Neural progenitor cell (in vitro differentiated cells): ENCODE measurements around the gene CHIT1. TPM values are rescaled to one million over a fixed set of nuclear protein-coding genes. Genes with fewer than 3 reads are reported as not detected.

Source experiments
- DNase-seq: peaks from one replicate; pipeline ENCODE4 v3.0.0-alpha.2; 2016; ENCODE audit warnings: low spot score
- H2AFZ ChIP-seq: fragments of 200-600 bp; sonication (generic); replicated peaks from 2 replicates; pipeline ENCODE4 v1.6.1; 2016; ENCODE audit warnings: antibody characterized with exemption
- H3F3A ChIP-seq: fragments of 200-600 bp; sonication (generic); 2 replicates; pipeline ENCODE4 v1.6.1; 2016; ENCODE audit warnings: antibody characterized with exemption, low read depth
- H3K27ac ChIP-seq: fragments of 200-600 bp; sonication (generic); 2 replicates; pipeline ENCODE4 v1.5.1; 2016; ENCODE audit warnings: mild to moderate bottlenecking
- H3K27me3 ChIP-seq: fragments of 200-600 bp; sonication (generic); 2 replicates; pipeline ENCODE4 v1.6.1; 2016; ENCODE audit warnings: mild to moderate bottlenecking, moderate library complexity
- H3K36me3 ChIP-seq: fragments of 200-600 bp; sonication (generic); 2 replicates; pipeline ENCODE4 v1.5.1; 2016
- H3K4me1 ChIP-seq: fragments of 200-600 bp; sonication (generic); 2 replicates; pipeline ENCODE4 v1.6.1; 2016; ENCODE audit warnings: mixed run types
- H3K4me2 ChIP-seq: fragments of 200-600 bp; sonication (generic); 2 replicates; pipeline ENCODE4 v1.6.1; 2016
- H3K4me3 ChIP-seq: fragments of 200-600 bp; sonication (generic); 2 replicates; pipeline ENCODE4 v1.5.1; 2016
- H3K79me2 ChIP-seq: fragments of 200-600 bp; sonication (generic); 2 replicates; pipeline ENCODE4 v1.6.1; 2016; ENCODE audit warnings: low read depth
- H3K9ac ChIP-seq: fragments of 200-600 bp; sonication (generic); 2 replicates; pipeline ENCODE4 v1.6.1; 2016
- H3K9me3 ChIP-seq: fragments of 200-600 bp; sonication (generic); 2 replicates; pipeline ENCODE4 v1.5.1; 2016; ENCODE audit warnings: low read depth
- H4K20me1 ChIP-seq: fragments of 200-600 bp; sonication (generic); 2 replicates; pipeline ENCODE4 v1.6.1; 2016; ENCODE audit warnings: low read depth
- H3K27ac Mint-ChIP-seq: 3 replicates; pipeline ENCODE4 v1.8.0; 2021; ENCODE audit warnings: mixed read lengths
- H3K27me3 Mint-ChIP-seq: 2 replicates; pipeline ENCODE4 v1.8.0; 2022; ENCODE audit warnings: low read depth, mild to moderate bottlenecking, inconsistent platforms, moderate library complexity, mixed read lengths; ENCODE audit not compliant: insufficient read depth
- H3K36me3 Mint-ChIP-seq: 3 replicates; pipeline ENCODE4 v1.8.0; 2021; ENCODE audit warnings: mixed read lengths
- H3K4me1 Mint-ChIP-seq: 3 replicates; pipeline ENCODE4 v1.8.0; 2021; ENCODE audit warnings: mixed read lengths
- H3K4me3 Mint-ChIP-seq: 3 replicates; pipeline ENCODE4 v1.8.0; 2021; ENCODE audit warnings: mild to moderate bottlenecking, moderate library complexity, mixed read lengths
- H3K9me3 Mint-ChIP-seq: 3 replicates; pipeline ENCODE4 v1.8.0; 2020; ENCODE audit warnings: mixed read lengths
- CTCF ChIP-seq: fragments of 200-600 bp; sonication (generic); IDR thresholded peaks from 2 replicates; pipeline ENCODE4 v1.5.1; 2017; ENCODE audit warnings: antibody characterized with exemption, mild to moderate bottlenecking
- EZH2 ChIP-seq: fragments of 200-600 bp; sonication (generic); IDR thresholded peaks from 2 replicates; pipeline ENCODE4 v1.6.1; 2017; ENCODE audit warnings: antibody characterized with exemption, mild to moderate bottlenecking, moderate library complexity
- EZH2phosphoT487 ChIP-seq: fragments of 200-600 bp; sonication (generic); IDR thresholded peaks from 2 replicates; pipeline ENCODE4 v1.6.1; 2017; ENCODE audit warnings: antibody characterized with exemption
- total RNA-seq: library from RNA; depleted of rRNA; stranded (reverse); fragments of >200 nt; gene quantifications from 2 replicates; pipeline ENCODE4 v1.2.3, GENCODE V29; 2015; ENCODE audit warnings: low replicate concordance

Gene CHIT1
- total RNA-seq, 1 donor from 2014 or later = 0.11 TPM

GRCh38 chr1:203223012-203223775 lies 6.3 kb downstream of the CHIT1 start:
- no peaks in the 10 kb centered on the region for H3F3A ChIP-seq
- H3K9me3 ChIP-seq = no peaks in the 10 kb centered on the region
- no peaks in the 10 kb centered on the region for H3K9me3 Mint-ChIP-seq
- no peak overlapping the region for H3K4me2 ChIP-seq
- H3K27me3 Mint-ChIP-seq = peaks cover 14% of the 10 kb centered on the region
- H2AFZ ChIP-seq = no peak overlapping the region
- no peaks in the 10 kb centered on the region for H3K4me1 ChIP-seq
- no peak overlapping the region for H3K27ac Mint-ChIP-seq
- H4K20me1 ChIP-seq = no peaks in the 10 kb centered on the region
- H3K4me3 ChIP-seq = no peak overlapping the region
- no peaks in the 10 kb centered on the region for H3K36me3 Mint-ChIP-seq
- no peak overlapping the region for H3K4me3 Mint-ChIP-seq
- H3K36me3 ChIP-seq = no peaks in the 10 kb centered on the region
- H3K9ac ChIP-seq = no peak overlapping the region
- no peaks in the 10 kb centered on the region for H3K27me3 ChIP-seq
- no peaks in the 10 kb centered on the region for H3K4me1 Mint-ChIP-seq
- DNase-seq = no peak
- no peak overlapping the region for H3K27ac ChIP-seq
- H3K79me2 ChIP-seq = no peaks in the 10 kb centered on the region
- no peak for TF ChIP-seq EZH2
- TF ChIP-seq EZH2phosphoT487 = no peak
- no peak for TF ChIP-seq CTCF

- H3K79me2 ChIP-seq = no peaks in the 10 kb centered on the region
- no peak for TF ChIP-seq CTCF
- H3K9ac ChIP-seq = no peak overlapping the region
- no peaks in the 10 kb centered on the region for H3K36me3 Mint-ChIP-seq
- H3K4me2 ChIP-seq = no peak overlapping the region
- H3F3A ChIP-seq = no peaks in the 10 kb centered on the region
- peaks cover 12% of the 10 kb centered on the region for H3K4me1 ChIP-seq
- peaks cover 9% of the 10 kb centered on the region for H3K27me3 Mint-ChIP-seq
- no peaks in the 10 kb centered on the region for H3K36me3 ChIP-seq
- H3K9me3 ChIP-seq = no peaks in the 10 kb centered on the region
- H2AFZ ChIP-seq = no peak overlapping the region
- peak; percentile 77 for DNase-seq
- H3K27ac Mint-ChIP-seq = no peak overlapping the region
- H3K4me3 ChIP-seq = no peak overlapping the region
- H3K9me3 Mint-ChIP-seq = no peaks in the 10 kb centered on the region
- H3K27ac ChIP-seq = no peak overlapping the region
- peaks cover 16% of the 10 kb centered on the region for H3K4me1 Mint-ChIP-seq
- H4K20me1 ChIP-seq = no peaks in the 10 kb centered on the region
- H3K4me3 Mint-ChIP-seq = no peak overlapping the region
- H3K27me3 ChIP-seq = no peaks in the 10 kb centered on the region
Observed at GRCh38 chr1:203219934-203220333, 9.5 kb downstream of the CHIT1 start.

GRCh38 chr1:203219171-203219570 lies 10.3 kb downstream of the CHIT1 start:
- Mint-ChIP-seq H3K36me3 (no peaks in the 10 kb centered on the region), H3K27ac (no peak overlapping the region), H3K4me3 (no peak overlapping the region), H3K27me3 (peaks cover 9% of the 10 kb centered on the region), H3K4me1 (peaks cover 18% of the 10 kb centered on the region), H3K9me3 (no peaks in the 10 kb centered on the region)
- DNase-seq = no peak
- H3K36me3 ChIP-seq = no peaks in the 10 kb centered on the region
- H3K4me2 ChIP-seq = no peak overlapping the region
- H2AFZ ChIP-seq = no peak overlapping the region
- H3K4me1 ChIP-seq = peaks cover 12% of the 10 kb centered on the region
- no peak overlapping the region for H3K27ac ChIP-seq
- no peaks in the 10 kb centered on the region for H4K20me1 ChIP-seq
- no peak overlapping the region for H3K9ac ChIP-seq
- H3K4me3 ChIP-seq = no peak overlapping the region
- H3F3A ChIP-seq = no peaks in the 10 kb centered on the region
- H3K9me3 ChIP-seq = no peaks in the 10 kb centered on the region
- TF ChIP-seq EZH2 = no peak
- TF ChIP-seq EZH2phosphoT487 = no peak
- H3K27me3 ChIP-seq = no peaks in the 10 kb centered on the region
- H3K79me2 ChIP-seq = no peaks in the 10 kb centered on the region

- Histone ChIP-seq H3K27ac (no peak overlapping the region), H3K4me2 (no peak overlapping the region), H4K20me1 (no peaks in the 10 kb centered on the region), H3K4me1 (peaks cover 12% of the 10 kb centered on the region), H3K27me3 (no peaks in the 10 kb centered on the region), H3K9ac (no peak overlapping the region), H3K79me2 (no peaks in the 10 kb centered on the region), H3K36me3 (no peaks in the 10 kb centered on the region), H2AFZ (no peak overlapping the region), H3K9me3 (no peaks in the 10 kb centered on the region), H3F3A (no peaks in the 10 kb centered on the region), H3K4me3 (no peak overlapping the region)
- Mint-ChIP-seq H3K27ac (no peak overlapping the region), H3K36me3 (no peaks in the 10 kb centered on the region), H3K9me3 (no peaks in the 10 kb centered on the region), H3K27me3 (peaks cover 13% of the 10 kb centered on the region), H3K4me3 (no peak overlapping the region), H3K4me1 (peaks cover 18% of the 10 kb centered on the region)
- no peak for DNase-seq
- TF ChIP-seq EZH2 (no peak), EZH2phosphoT487 (no peak), CTCF (no peak)
Observed at GRCh38 chr1:203217668-203218067, 11.8 kb downstream of the CHIT1 start.
